Prostate gland (tissue), 2 donors: ENCODE measurements around the gene ICAM3. TPM values are rescaled to one million over a fixed set of nuclear protein-coding genes. Genes with fewer than 3 reads are reported as not detected.

Experiments
- DNase-seq: peaks from one replicate; pipeline ENCODE4 v3.0.0-alpha.2; 2019; ENCODE audit warnings: low spot score
- H3K27ac ChIP-seq, 2 donors: fragments of 200-600 bp; sonication (generic); 2 replicates each; pipeline ENCODE4 v1.5.1; 2017 to 2019
- H3K27me3 ChIP-seq: fragments of 200-600 bp; sonication (generic); replicated peaks from 2 replicates; pipeline ENCODE4 v1.5.1; 2019; ENCODE audit not compliant: insufficient read depth
- H3K36me3 ChIP-seq, 2 donors: fragments of 200-600 bp; sonication (generic); 1 replicate in 1 of 2; 2 replicates in 1 of 2; pipeline versions ENCODE4 v1.5.1 to v1.8.1; 2017 to 2019
- H3K4me1 ChIP-seq: fragments of 200-600 bp; sonication (generic); replicated peaks from 2 replicates; pipeline ENCODE4 v1.5.1; 2019
- H3K4me3 ChIP-seq, 2 donors: fragments of 200-600 bp; sonication (generic); 2 replicates each; pipeline ENCODE4 v1.5.1; 2017 to 2019
- H3K9me3 ChIP-seq: fragments of 200-600 bp; sonication (generic); 2 replicates; pipeline ENCODE4 v1.5.1; 2017
- POLR2A ChIP-seq: fragments of 450-650 bp; IDR thresholded peaks from one replicate; pipeline ENCODE4 v1.6.1; 2016; ENCODE audit warnings: antibody characterized with exemption, mild to moderate bottlenecking
- POLR2AphosphoS5 ChIP-seq: sonication (generic); formaldehyde crosslinking; IDR thresholded peaks from one replicate; pipeline ENCODE4 v1.6.1; 2017; ENCODE audit warnings: antibody characterized with exemption
- WGBS: methylation state at CpG from one replicate; pipeline ENCODE4 v1.1.5; 2018; 5-methylcytosine and 5-hydroxymethylcytosine counted together
- intact Hi-C: fragments of 100-400 bp; cut with DNase I; formaldehyde crosslinking; loops from one replicate; pipeline ENCODE4 v1.14.2; 2022
- total RNA-seq, 2 donors: library from RNA; depleted of rRNA; stranded (reverse); fragments of >200 nt; gene quantifications; one replicate each; pipeline ENCODE4 v1.1.0, GENCODE V29; 2016
- TF ChIP-seq, protein P1 (sequence below), 4 experiments: fragments of 200-600 bp in 2 of 4; fragments of 450-650 bp in 2 of 4; sonication (generic) in 2 of 4; IDR thresholded peaks; 1 replicate in 3 of 4; 2 replicates in 1 of 4; pipeline ENCODE4 v1.5.1; 2016 to 2019; ENCODE audit warnings: antibody characterized with exemption in 4 of 4, mild to moderate bottlenecking in 2 of 4, moderate library complexity in 2 of 4

ICAM3 gene
- total RNA-seq, 2 donors from 2014 or later, result 6.4 to 6.5 TPM

DNA sequence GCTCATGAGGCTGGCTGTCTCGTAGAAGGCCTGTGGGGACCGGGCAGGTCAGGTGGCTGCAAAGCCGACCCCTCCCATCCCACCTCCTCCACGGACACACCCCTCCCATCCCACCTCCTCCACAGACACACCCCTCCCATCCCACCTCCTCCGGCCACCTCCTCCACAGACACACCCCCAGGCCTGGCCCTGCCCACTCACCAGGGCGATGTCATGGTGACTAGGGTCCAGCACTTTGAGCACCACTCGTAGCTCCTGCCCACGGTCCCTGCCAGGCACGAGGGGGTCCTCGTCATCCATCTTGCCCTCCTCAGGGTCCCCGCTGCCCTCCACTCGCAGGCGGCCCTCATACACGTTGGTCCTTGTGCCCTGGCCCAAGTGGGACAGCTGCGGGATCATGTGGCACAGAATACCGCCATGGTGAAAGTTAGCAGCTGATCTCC lies 22.2 kb upstream of the ICAM3 start:
- no peaks in the 10 kb centered on the region for H3K9me3 ChIP-seq
- intact Hi-C loops, result no loop called here
- H3K36me3 ChIP-seq, result peaks cover 3 to 14% of the 10 kb centered on the region in 2 donors
- no peaks in the 10 kb centered on the region for H3K27me3 ChIP-seq
- WGBS, result 84% methylated on average over 16 of the region's 16 CpGs
- DNase-seq, result no peak
- no peak overlapping the region for H3K4me3 ChIP-seq
- TF ChIP-seq POLR2AphosphoS5, result no peak
- TF ChIP-seq, protein P1, sequence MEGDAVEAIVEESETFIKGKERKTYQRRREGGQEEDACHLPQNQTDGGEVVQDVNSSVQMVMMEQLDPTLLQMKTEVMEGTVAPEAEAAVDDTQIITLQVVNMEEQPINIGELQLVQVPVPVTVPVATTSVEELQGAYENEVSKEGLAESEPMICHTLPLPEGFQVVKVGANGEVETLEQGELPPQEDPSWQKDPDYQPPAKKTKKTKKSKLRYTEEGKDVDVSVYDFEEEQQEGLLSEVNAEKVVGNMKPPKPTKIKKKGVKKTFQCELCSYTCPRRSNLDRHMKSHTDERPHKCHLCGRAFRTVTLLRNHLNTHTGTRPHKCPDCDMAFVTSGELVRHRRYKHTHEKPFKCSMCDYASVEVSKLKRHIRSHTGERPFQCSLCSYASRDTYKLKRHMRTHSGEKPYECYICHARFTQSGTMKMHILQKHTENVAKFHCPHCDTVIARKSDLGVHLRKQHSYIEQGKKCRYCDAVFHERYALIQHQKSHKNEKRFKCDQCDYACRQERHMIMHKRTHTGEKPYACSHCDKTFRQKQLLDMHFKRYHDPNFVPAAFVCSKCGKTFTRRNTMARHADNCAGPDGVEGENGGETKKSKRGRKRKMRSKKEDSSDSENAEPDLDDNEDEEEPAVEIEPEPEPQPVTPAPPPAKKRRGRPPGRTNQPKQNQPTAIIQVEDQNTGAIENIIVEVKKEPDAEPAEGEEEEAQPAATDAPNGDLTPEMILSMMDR (IDR thresholded peaks at IDR 0.05), result no peak
- no peak for TF ChIP-seq POLR2A
- no peaks in the 10 kb centered on the region for H3K4me1 ChIP-seq
- H3K27ac ChIP-seq, result no peak overlapping the region

DNA sequence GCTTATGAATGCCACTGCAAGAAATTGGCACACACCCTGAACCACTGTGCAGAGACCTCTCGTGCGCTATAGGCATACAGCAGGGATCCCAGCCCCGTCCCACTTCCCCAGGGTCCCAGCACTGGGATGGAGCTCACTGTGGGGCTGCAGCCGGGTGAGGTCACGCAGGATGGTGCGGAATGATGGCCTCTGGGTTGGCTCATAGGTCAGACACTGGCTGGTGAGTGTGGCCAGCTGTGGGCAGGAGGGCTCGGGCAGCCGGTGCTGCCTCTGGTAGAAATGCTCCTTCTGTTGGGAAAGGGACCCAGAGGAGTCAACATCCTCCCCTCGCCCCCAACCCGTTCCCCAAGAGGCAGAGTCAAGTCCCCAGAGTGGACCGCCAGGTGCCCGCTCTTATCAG lies 17.0 kb upstream of the ICAM3 start:
- Histone ChIP-seq H3K27ac (no peak overlapping the region), H3K4me3 (no peak overlapping the region), H3K4me1 (no peaks in the 10 kb centered on the region), H3K36me3 (peaks cover 7 to 8% of the 10 kb centered on the region in 2 donors), H3K9me3 (no peaks in the 10 kb centered on the region), H3K27me3 (no peaks in the 10 kb centered on the region)
- DNase-seq, result no peak
- intact Hi-C loops, result no loop called here
- WGBS, result 95% methylated on average over 11 of the region's 12 CpGs
- TF ChIP-seq, protein P1 (IDR thresholded peaks at IDR 0.05), result no peak
- TF ChIP-seq POLR2AphosphoS5 (no peak), POLR2A (no peak)

DNA sequence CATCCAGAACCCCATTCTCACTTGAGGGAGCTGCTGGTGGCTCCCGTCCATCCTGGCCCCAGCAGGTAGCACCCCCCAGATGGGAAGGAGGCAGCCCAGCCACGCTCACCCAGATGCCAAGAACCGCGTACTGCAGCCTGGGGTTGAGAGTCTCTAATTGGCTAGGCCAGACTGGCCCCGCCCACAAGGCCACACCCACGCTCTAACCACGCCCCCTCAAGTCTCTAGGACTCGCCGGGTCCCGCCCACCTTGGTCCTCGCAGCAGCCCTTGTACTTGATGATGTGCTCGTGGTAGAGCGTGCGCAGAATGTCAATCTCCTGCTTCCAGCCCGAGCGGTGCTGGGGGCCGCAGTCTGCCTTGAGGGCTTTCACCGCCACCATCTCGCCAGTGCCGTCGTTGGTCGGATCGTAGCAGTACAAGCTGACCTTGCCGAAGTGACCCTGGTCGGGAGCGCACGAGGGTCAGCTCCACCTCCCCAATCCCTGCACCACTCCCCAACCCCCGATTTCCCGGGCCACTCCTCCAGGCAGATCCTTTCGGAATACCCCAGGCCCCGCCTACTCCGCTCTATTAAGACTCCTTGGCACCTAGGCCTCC lies 14.5 kb upstream of the ICAM3 start:
- WGBS, result 81% methylated on average over 32 of the region's 32 CpGs
- Histone ChIP-seq H3K27me3 (no peaks in the 10 kb centered on the region), H3K27ac (no peak overlapping the region), H3K9me3 (no peaks in the 10 kb centered on the region), H3K4me3 (no peak overlapping the region), H3K36me3 (peaks cover 4 to 8% of the 10 kb centered on the region in 2 donors), H3K4me1 (no peaks in the 10 kb centered on the region)
- intact Hi-C loops, result no loop called here
- TF ChIP-seq POLR2AphosphoS5 (no peak), POLR2A (no peak)
- TF ChIP-seq, protein P1 (IDR thresholded peaks at IDR 0.05), result no peak
- DNase-seq, result no peak

DNA sequence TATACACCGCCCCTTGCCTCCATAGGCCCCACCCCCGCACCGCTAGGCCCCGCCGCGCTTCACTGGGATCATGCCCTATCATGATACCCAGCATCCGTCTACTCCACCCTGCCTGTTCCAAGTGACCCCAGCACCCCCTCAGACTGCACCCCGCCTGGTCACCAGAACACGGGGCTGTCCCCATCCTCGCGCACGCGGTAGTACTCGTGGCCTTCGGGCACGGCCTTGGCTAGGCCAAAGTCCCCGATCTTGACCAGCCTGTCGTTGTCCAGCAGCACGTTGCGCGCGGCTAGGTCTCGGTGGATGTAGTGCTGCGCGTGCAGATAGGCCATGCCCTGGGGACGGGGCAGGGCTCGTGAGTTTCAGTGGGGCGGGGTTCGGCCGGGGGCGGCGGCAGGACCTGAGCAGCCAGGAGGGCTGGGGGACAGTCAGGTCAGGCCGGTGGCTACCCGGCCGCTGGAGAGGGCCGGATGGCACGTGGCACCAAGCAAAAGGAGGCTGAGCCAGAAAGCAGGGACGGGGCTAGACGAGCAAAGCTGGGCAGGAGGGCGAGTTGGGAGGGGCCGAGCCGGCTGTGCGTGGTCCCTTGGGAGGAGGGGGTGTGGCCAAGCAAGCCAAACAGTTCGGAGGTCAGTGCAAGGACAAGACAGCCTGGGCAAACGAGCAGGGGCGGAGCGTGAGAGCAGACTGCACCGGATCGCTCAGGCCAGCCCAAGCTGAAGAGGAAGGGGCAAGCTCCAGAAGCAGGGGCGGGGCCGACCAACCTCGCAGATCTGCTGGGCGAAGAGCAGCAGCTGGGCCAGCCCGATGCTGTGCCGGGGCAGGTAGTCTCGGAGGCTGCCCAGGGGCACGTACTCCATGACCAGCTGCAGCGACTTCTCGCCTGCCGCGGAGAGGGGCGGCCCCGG lies 13.6 kb upstream of the ICAM3 start:
- Histone ChIP-seq H3K4me3 (no peak overlapping the region), H3K4me1 (no peaks in the 10 kb centered on the region), H3K9me3 (no peaks in the 10 kb centered on the region), H3K27me3 (no peaks in the 10 kb centered on the region), H3K27ac (no peak overlapping the region), H3K36me3 (peaks cover 4 to 8% of the 10 kb centered on the region in 2 donors)
- DNase-seq, result no peak
- intact Hi-C loops, result no loop called here
- 73% methylated on average over 63 of the region's 63 CpGs for whole genome bisulfite sequencing
- TF ChIP-seq, protein P1 (IDR thresholded peaks at IDR 0.05), result no peak
- TF ChIP-seq POLR2A, result no peak
- no peak for TF ChIP-seq POLR2AphosphoS5
